Esophagus squamous epithelium (tissue), 5 donors: ENCODE results near the gene ASGR2. TPM values are rescaled to one million over a fixed set of nuclear protein-coding genes. Genes with fewer than 3 reads are reported as not detected.

Experiments
- DNase-seq: peaks from one replicate; lab custom pipeline; 2025; lab: John Stamatoyannopoulos, UW
- H3K27ac ChIP-seq, 4 donors: fragments of 200-600 bp; sonication (generic); one replicate each; pipeline ENCODE4 v1.5.1; 2016 to 2019; ENCODE audit warnings: mild to moderate bottlenecking in 1 of 4
- H3K27me3 ChIP-seq, 4 donors: fragments of 200-600 bp; sonication (generic); 1 replicate in 3 of 4; 2 replicates in 1 of 4; pipeline versions ENCODE4 v1.5.1 to v1.6.0; 2017 to 2021; ENCODE audit warnings: antibody characterized with exemption in 1 of 4
- H3K36me3 ChIP-seq, 3 donors: fragments of 200-600 bp; sonication (generic); one replicate each; pipeline ENCODE4 v1.5.1; 2016 to 2019
- H3K4me1 ChIP-seq, 3 donors: fragments of 200-600 bp; sonication (generic); one replicate each; pipeline ENCODE4 v1.5.1; 2017 to 2019
- H3K4me3 ChIP-seq, 4 donors: fragments of 200-600 bp; sonication (generic); 1 replicate in 3 of 4; 2 replicates in 1 of 4; pipeline ENCODE4 v1.5.1; 2016 to 2019; ENCODE audit warnings: mild to moderate bottlenecking in 2 of 4, moderate library complexity in 1 of 4
- H3K9me3 ChIP-seq, 3 donors: fragments of 200-600 bp; sonication (generic); one replicate each; pipeline ENCODE4 v1.5.1; 2016 to 2019
- POLR2A ChIP-seq, 4 donors: fragments of 450-650 bp; IDR thresholded peaks; one replicate each; pipeline ENCODE4 v1.6.1; 2017; ENCODE audit warnings: antibody characterized with exemption in 4 of 4, mild to moderate bottlenecking in 4 of 4, moderate library complexity in 3 of 4
- WGBS, 2 donors: methylation state at CpG; one replicate each; pipeline ENCODE4 v1.1.5; 2018; 5-methylcytosine and 5-hydroxymethylcytosine counted together
- intact Hi-C: fragments of 100-400 bp; cut with DNase I; formaldehyde crosslinking; loops from one replicate; pipeline ENCODE4 v1.15.0; 2022
- total RNA-seq, 4 donors: library from RNA; depleted of rRNA; stranded (reverse); fragments of >200 nt; gene quantifications; one replicate each; pipeline ENCODE4 v1.1.0, GENCODE V29; 2016
- TF ChIP-seq, protein P1 (sequence below), 6 experiments: fragments of 450-650 bp in 4 of 6; fragments of 200-600 bp in 2 of 6; sonication (generic) in 2 of 6; IDR thresholded peaks; one replicate each; pipeline ENCODE4 v1.5.1; 2016 to 2019; ENCODE audit warnings: antibody characterized with exemption in 6 of 6, mild to moderate bottlenecking in 4 of 6, moderate library complexity in 4 of 6
- donor health status: DM: yes; HTN: yes; CAD: no.

ASGR2 gene
- total RNA-seq, 4 donors from 2014 or later: 0.50 to 0.95 TPM; not detected in 2

DNA sequence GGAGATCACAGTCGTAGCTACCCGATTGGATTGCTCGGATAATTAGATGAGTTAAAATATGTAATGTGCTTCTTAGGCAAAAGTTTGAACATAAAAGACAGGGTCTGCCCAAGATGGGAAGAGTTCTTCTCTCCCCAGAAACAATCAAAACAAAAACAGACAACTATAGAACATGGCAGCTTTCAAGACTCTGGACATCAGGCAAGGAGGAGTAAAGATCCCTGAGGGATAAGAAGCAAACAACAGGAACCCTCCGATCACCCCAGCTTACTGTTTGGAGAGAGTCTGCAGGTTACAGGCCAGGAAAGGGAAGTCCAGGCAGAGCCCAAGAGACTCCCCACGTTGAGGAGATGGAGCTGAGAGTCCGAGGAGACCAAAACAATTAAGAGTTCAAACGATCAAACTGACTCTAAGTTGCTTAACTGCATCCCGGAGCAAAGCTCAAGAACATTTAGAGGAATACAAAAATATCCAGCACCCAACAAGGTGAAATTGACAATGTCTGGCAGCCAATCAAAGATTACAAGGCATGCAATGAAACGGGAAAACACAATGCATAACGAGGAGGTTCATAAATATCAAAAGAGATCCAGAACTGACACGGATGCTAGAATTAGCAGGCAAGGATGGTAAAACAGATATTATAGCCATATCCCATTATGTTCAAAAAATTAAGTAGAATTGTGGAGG is 3.9 kb downstream of the ASGR2 start:
- intact Hi-C loops: no loop called here
- WGBS, 2 donors: 53 to 56% methylated on average over 11 of the region's 11 CpGs
- TF ChIP-seq, protein P1, sequence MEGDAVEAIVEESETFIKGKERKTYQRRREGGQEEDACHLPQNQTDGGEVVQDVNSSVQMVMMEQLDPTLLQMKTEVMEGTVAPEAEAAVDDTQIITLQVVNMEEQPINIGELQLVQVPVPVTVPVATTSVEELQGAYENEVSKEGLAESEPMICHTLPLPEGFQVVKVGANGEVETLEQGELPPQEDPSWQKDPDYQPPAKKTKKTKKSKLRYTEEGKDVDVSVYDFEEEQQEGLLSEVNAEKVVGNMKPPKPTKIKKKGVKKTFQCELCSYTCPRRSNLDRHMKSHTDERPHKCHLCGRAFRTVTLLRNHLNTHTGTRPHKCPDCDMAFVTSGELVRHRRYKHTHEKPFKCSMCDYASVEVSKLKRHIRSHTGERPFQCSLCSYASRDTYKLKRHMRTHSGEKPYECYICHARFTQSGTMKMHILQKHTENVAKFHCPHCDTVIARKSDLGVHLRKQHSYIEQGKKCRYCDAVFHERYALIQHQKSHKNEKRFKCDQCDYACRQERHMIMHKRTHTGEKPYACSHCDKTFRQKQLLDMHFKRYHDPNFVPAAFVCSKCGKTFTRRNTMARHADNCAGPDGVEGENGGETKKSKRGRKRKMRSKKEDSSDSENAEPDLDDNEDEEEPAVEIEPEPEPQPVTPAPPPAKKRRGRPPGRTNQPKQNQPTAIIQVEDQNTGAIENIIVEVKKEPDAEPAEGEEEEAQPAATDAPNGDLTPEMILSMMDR (IDR thresholded peaks at IDR 0.05): no peak
- no peak for TF ChIP-seq POLR2A (IDR thresholded peaks at IDR 0.05)
- no peaks in the 10 kb centered on the region for H3K36me3 ChIP-seq
- peaks cover 0 to 25% (median 0%) of the 10 kb centered on the region in 4 donors for H3K27me3 ChIP-seq
- no peaks in the 10 kb centered on the region for H3K9me3 ChIP-seq
- DNase-seq: no peak
- no peaks in the 10 kb centered on the region for H3K4me1 ChIP-seq
- no peak overlapping the region for H3K27ac ChIP-seq
- H3K4me3 ChIP-seq: no peak overlapping the region

DNA sequence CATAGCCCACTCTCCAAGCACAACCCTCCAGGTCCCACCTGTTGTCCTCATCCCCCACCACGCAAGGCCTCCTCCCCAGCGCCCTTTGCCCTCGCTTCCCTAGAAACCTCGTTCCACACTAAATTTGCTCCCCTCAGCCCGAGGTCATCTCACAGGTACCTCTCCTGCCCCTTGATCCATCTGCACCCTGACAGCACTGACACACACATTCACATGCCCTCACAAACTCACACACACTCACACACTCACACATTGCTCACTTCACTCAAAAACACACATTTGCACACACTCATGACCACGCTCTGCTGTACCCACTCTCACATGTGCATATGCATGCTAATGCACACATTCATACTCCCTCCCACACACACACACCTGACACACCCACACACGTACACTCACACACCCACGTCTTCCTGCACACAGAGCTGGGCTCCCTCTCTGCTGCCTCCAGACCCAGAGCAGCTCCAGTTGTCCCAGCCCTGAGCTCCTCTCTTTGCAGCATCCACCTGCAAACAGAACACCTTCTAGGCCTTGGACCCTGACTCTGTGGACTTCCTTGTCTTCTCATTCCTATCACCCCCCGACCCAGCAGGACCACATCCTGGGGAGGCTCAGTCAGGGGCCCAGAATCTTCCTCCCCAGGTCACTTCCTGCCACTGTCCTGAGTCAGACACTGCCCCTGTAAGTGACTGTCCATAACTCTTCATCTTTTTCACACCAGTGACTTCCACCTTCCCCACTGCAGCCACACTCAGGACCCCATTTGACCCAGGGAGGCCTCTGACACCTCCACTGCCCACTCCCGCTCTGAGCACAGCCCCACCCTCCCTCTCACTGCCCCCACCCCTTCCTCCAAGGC is 4.9 kb downstream of the ASGR2 start:
- 72 to 73% methylated on average over 10 of the region's 10 CpGs for WGBS, 2 donors
- TF ChIP-seq POLR2A (IDR thresholded peaks at IDR 0.05): no peak
- TF ChIP-seq, protein P1 (IDR thresholded peaks at IDR 0.05): no peak
- Histone ChIP-seq H3K27ac (no peak overlapping the region), H3K27me3 (peaks cover 0 to 25% (median 0%) of the 10 kb centered on the region in 4 donors), H3K36me3 (no peaks in the 10 kb centered on the region), H3K4me1 (no peaks in the 10 kb centered on the region), H3K4me3 (no peak overlapping the region), H3K9me3 (no peaks in the 10 kb centered on the region)
- no peak for DNase-seq
- intact Hi-C loops: no loop called here

DNA sequence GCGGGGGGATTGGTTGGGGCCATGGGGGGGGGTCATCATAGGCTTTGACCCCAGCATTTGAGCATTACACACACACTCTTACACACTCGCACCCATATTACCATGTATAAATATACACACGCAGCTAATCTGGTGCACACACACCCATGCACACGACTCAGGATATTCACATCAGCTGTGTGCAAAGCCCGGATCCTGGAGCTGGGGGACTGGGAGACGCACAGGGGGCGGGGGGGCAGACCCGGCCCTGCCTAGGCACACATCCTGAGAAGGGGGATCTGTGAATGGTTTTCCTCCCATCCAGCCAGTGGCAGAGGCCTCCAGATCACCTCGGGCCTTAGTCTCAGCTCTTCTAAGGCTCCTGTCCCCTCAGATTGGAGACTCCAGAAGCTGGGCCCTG is 5.6 kb downstream of the ASGR2 start:
- WGBS, 2 donors: 59 to 90% methylated on average over 2 to 3 of the region's 9 CpGs
- Histone ChIP-seq H3K27ac (no peak overlapping the region), H3K9me3 (no peaks in the 10 kb centered on the region), H3K4me1 (no peaks in the 10 kb centered on the region), H3K4me3 (no peak overlapping the region), H3K36me3 (no peaks in the 10 kb centered on the region), H3K27me3 (peaks cover 0 to 25% (median 0%) of the 10 kb centered on the region in 4 donors)
- TF ChIP-seq, protein P1 (IDR thresholded peaks at IDR 0.05): no peak
- no peak for TF ChIP-seq POLR2A (IDR thresholded peaks at IDR 0.05)
- DNase-seq: no peak
- intact Hi-C loops: no loop called here

DNA sequence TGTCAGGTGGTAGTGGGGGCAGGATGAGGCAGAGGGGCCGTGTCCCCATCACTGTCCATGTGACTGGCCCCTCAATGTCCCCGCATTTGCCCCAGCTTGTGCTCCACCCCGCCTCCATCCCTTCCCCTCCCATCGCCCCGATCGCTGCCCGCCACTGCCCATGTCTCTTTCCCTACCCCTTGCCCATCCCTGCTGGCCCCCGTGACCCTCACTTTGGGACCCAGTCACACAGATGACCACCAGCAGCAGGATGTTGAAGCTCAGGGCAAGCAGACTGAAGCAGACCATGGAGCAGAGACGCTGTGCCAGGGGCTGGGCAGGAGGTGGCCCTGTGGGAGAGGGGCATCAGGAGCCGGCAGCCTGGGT is 6.1 kb downstream of the ASGR2 start:
- Histone ChIP-seq H3K9me3 (no peaks in the 10 kb centered on the region), H3K27ac (no peak overlapping the region), H3K27me3 (peaks cover 0 to 25% (median 0%) of the 10 kb centered on the region in 4 donors), H3K4me1 (no peaks in the 10 kb centered on the region), H3K4me3 (no peak overlapping the region), H3K36me3 (no peaks in the 10 kb centered on the region)
- TF ChIP-seq, protein P1 (IDR thresholded peaks at IDR 0.05): no peak
- no peak for TF ChIP-seq POLR2A (IDR thresholded peaks at IDR 0.05)
- no peak for DNase-seq
- 84 to 100% methylated on average over 4 to 7 of the region's 10 CpGs for WGBS, 2 donors
- intact Hi-C loops: no loop called here
